Activated T-helper 9 cell treated with anti-CD3 and anti-CD28 coated beads, Interleukin-2, amount 50 U/mL, for 16 hours (primary cell): ENCODE results near the gene PMM2.

Source experiments
- DNase-seq: peaks from one replicate; pipeline ENCODE4 v3.0.0-alpha.2; 2020; ENCODE audit warnings: low read depth

PMM2 gene

GRCh38 chr16:8851761-8852403 lies 54.2 kb downstream of the PMM2 start:
- no peak for DNase-seq

- DNase-seq, result no peak
Measured at GRCh38 chr16:8852534-8852933, 54.9 kb downstream of the PMM2 start.

- DNase-seq, result no peak
Measured at GRCh38 chr16:8853150-8853549, 55.5 kb downstream of the PMM2 start.

- no peak for DNase-seq
Measured at GRCh38 chr16:8853611-8854010, 56.0 kb downstream of the PMM2 start.

GRCh38 chr16:8854298-8854948 lies 56.8 kb downstream of the PMM2 start:
- no peak for DNase-seq

- no peak for DNase-seq
Measured at GRCh38 chr16:8855051-8855786, 57.6 kb downstream of the PMM2 start.

- no peak for DNase-seq
Measured at GRCh38 chr16:8855972-8856371, 58.3 kb downstream of the PMM2 start.

- DNase-seq, result no peak
Measured at GRCh38 chr16:8858994-8859912, 61.6 kb downstream of the PMM2 start.

GRCh38 chr16:8859913-8860881 lies 62.6 kb downstream of the PMM2 start:
- DNase-seq, result no peak

- DNase-seq, result no peak
Measured at GRCh38 chr16:8861563-8862308, 64.1 kb downstream of the PMM2 start.

GRCh38 chr16:8862309-8863130 lies 64.9 kb downstream of the PMM2 start:
- no peak for DNase-seq

- DNase-seq, result no peak
Measured at GRCh38 chr16:8863594-8864424, 66.2 kb downstream of the PMM2 start.

- no peak for DNase-seq
Measured at GRCh38 chr16:8864480-8865110, 67.0 kb downstream of the PMM2 start.

- no peak for DNase-seq
Measured at GRCh38 chr16:8865145-8865882, 67.7 kb downstream of the PMM2 start.

- DNase-seq, result no peak
Measured at GRCh38 chr16:8866118-8866883, 68.7 kb downstream of the PMM2 start.

GRCh38 chr16:8866884-8867215 lies 69.2 kb downstream of the PMM2 start:
- no peak for DNase-seq
